RCC 7860 (cell line): Measurements from ENCODE around the gene PCGF2.

Source experiments
- DNase-seq: peaks from one replicate; pipeline ENCODE4 v3.0.0-alpha.2; 2015; ENCODE audit warnings: low spot score
- FAIRE-seq: peaks from 2 replicates; lab custom pipeline; 2012; peaks lifted over from hg19 to GRCh38; lab: Jason Lieb, UNC

Gene PCGF2

GRCh38 chr17:38704606-38705522, 43.3 kb downstream of the PCGF2 start, which contains the start of gene MLLT6:
Gene MLLT6, plus strand, starts transcription at chr17:38705273. Its CDS starts 360 bp downstream, at chr17:38705633.
- DNase-seq (peak; percentile 68), FAIRE-seq (no peak)

- FAIRE-seq (no peak), DNase-seq (no peak)
Measured at GRCh38 chr17:38703742-38704605, 44.2 kb downstream of the PCGF2 start.

GRCh38 chr17:38702916-38703741, 45.0 kb downstream of the PCGF2 start:
- no peak for FAIRE-seq
- no peak for DNase-seq

- DNase-seq = peak; percentile 66
- no peak for FAIRE-seq
Measured at GRCh38 chr17:38702166-38702915, 45.8 kb downstream of the PCGF2 start.

- FAIRE-seq = no peak
- peak; percentile 56 for DNase-seq
Measured at GRCh38 chr17:38701504-38702165, 46.5 kb downstream of the PCGF2 start.

- DNase-seq = no peak
- FAIRE-seq = no peak
Measured at GRCh38 chr17:38698760-38699159, 49.4 kb downstream of the PCGF2 start.

GRCh38 chr17:38697061-38697820, 50.9 kb downstream of the PCGF2 start:
- no peak for FAIRE-seq
- no peak for DNase-seq

- DNase-seq = no peak
- no peak for FAIRE-seq
Measured at GRCh38 chr17:38693700-38694329, 54.3 kb downstream of the PCGF2 start.

- FAIRE-seq = no peak
- DNase-seq = no peak
Measured at GRCh38 chr17:38691154-38691553, 57.0 kb downstream of the PCGF2 start.

- no peak for FAIRE-seq
- DNase-seq = no peak
Measured at GRCh38 chr17:38690386-38690785, 57.8 kb downstream of the PCGF2 start.

- DNase-seq (no peak), FAIRE-seq (no peak)
Measured at GRCh38 chr17:38687286-38687685, 60.9 kb downstream of the PCGF2 start.

GRCh38 chr17:38685491-38685890, 62.6 kb downstream of the PCGF2 start:
- no peak for DNase-seq
- no peak for FAIRE-seq
